NB4 (cell line): ENCODE results near the gene YWHAG.

ENCODE experiments used
- CTCF ChIP-seq: IDR thresholded peaks from one replicate; pipeline ENCODE4 v1.5.1; 2012; ENCODE audit warnings: low read depth, low read length
- MAX ChIP-seq: IDR thresholded peaks from 2 replicates; pipeline ENCODE4 v1.6.1; 2011; ENCODE audit warnings: low read depth, low read length
- POLR2A ChIP-seq: IDR thresholded peaks from 2 replicates; pipeline ENCODE4 v1.6.1; 2011; ENCODE audit warnings: mild to moderate bottlenecking; ENCODE audit not compliant: insufficient read length; ENCODE audit errors: extremely low read depth

GRCh38 chr7:76390092-76390491, 31.3 kb upstream of the YWHAG start:
- TF ChIP-seq CTCF = no peak
- no peak for TF ChIP-seq POLR2A
- TF ChIP-seq MAX = no peak
